Upper lobe of left lung (tissue), 6 donors: ENCODE results near the gene TNFRSF18. TPM values are rescaled to one million over a fixed set of nuclear protein-coding genes. Genes with fewer than 3 reads are reported as not detected.

Source experiments
- ATAC-seq, 2 donors: fragments of 200-7000 bp; cut with Tn5 transposase; one replicate each; pipeline ENCODE4 v1.9.1; 2022; ENCODE audit warnings: mild to moderate bottlenecking in 2 of 2, moderate library complexity in 2 of 2; ENCODE audit not compliant: low FRiP score in 2 of 2
- DNase-seq, 2 donors: peaks; one replicate each; pipeline ENCODE4 v3.0.0-alpha.2; 2019 to 2020
- H3K27ac ChIP-seq, 4 donors: fragments of 200-600 bp; sonication (generic); one replicate each; pipeline ENCODE4 v1.5.1; 2016 to 2019
- H3K27me3 ChIP-seq, 4 donors: fragments of 200-600 bp; sonication (generic); one replicate each; pipeline ENCODE4 v1.5.1; 2017 to 2019
- H3K36me3 ChIP-seq, 4 donors: fragments of 200-600 bp; sonication (generic); one replicate each; pipeline ENCODE4 v1.5.1; 2016 to 2019
- H3K4me1 ChIP-seq, 4 donors: fragments of 200-600 bp; sonication (generic); one replicate each; pipeline ENCODE4 v1.5.1; 2018 to 2019
- H3K4me3 ChIP-seq, 4 donors: fragments of 200-600 bp; sonication (generic); one replicate each; pipeline ENCODE4 v1.5.1; 2017 to 2019; ENCODE audit warnings: mild to moderate bottlenecking in 2 of 4, moderate library complexity in 1 of 4
- H3K9me3 ChIP-seq, 4 donors: fragments of 200-600 bp; sonication (generic); one replicate each; pipeline ENCODE4 v1.5.1; 2018 to 2019
- CTCF ChIP-seq, 6 experiments: fragments of 450-650 bp in 4 of 6; fragments of 200-600 bp in 2 of 6; sonication (generic) in 2 of 6; IDR thresholded peaks; one replicate each; pipeline ENCODE4 v1.5.1; 2016 to 2019; ENCODE audit warnings: antibody characterized with exemption in 6 of 6
- EP300 ChIP-seq, 4 donors: sonication (generic); formaldehyde crosslinking; IDR thresholded peaks; one replicate each; pipeline ENCODE4 v1.5.1; 2017; ENCODE audit warnings: antibody characterized with exemption in 4 of 4, control low read depth in 2 of 4
- POLR2A ChIP-seq, 4 donors: fragments of 450-650 bp; IDR thresholded peaks; one replicate each; pipeline ENCODE4 v1.5.1; 2016 to 2017; ENCODE audit warnings: antibody characterized with exemption in 4 of 4, mild to moderate bottlenecking in 2 of 4
- POLR2AphosphoS5 ChIP-seq, 2 donors: sonication (generic); formaldehyde crosslinking; IDR thresholded peaks; one replicate each; pipeline ENCODE4 v1.5.1; 2017; ENCODE audit warnings: antibody characterized with exemption in 2 of 2
- WGBS, 2 donors: methylation state at CpG; one replicate each; pipeline ENCODE4 v1.1.5; 2017 to 2018; 5-methylcytosine and 5-hydroxymethylcytosine counted together
- total RNA-seq, 6 donors: library from RNA; depleted of rRNA in 4 of 6; stranded (reverse); fragments of >200 nt in 4 of 6; gene quantifications; one replicate each; pipeline versions ENCODE4 v1.1.0 to v1.2.1, GENCODE V29; 2016 to 2021
- donor health status: DM: no; HTN: no; CAD: no; lungs with moderate emphysema.
- donor health status: DM: no; HTN: yes; CAD: no; lungs with severe emphysema.

TNFRSF18 gene
- total RNA-seq, 6 donors from 2014 or later: 0.89 to 3.4 (median 2.1) TPM; not detected in 1

DNA sequence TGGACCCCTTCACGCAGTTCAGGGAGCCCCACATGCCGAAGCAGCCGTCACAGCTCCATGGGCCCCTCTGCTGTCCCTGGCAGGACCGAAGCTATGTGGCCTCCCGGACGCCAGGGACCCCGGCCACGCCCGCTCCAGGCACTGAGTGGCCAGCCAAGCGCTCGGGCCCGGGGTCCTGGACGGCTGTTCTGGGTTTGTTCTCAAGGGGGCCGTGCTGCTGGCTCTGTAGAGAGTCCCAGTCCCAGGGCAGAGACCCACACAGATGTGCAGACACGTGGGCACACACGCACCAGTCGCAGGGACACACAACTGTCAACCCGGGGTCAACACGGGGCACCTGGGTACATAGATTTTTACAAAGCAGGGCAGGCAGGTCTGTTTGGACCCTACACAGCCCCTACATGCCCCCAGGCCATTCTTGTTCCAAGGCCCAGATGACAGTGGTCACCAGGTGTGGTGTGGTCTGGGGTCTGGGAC, 32.3 kb upstream of the TNFRSF18 start:
- H3K4me3 ChIP-seq: no peak overlapping the region
- H3K27me3 ChIP-seq: peaks cover 0 to 30% (median 11%) of the 10 kb centered on the region in 4 donors
- peak in 1 of 2 donors; percentile 82 for DNase-seq
- TF ChIP-seq POLR2AphosphoS5 (IDR thresholded peaks at IDR 0.05) (no peak), POLR2A (IDR thresholded peaks at IDR 0.05) (no peak), CTCF (IDR thresholded peaks at IDR 0.05) (no peak), EP300 (IDR thresholded peaks at IDR 0.05) (no peak)
- WGBS, 2 donors: 72 to 91% methylated on average over 5 to 14 of the region's 19 CpGs
- no peak for ATAC-seq
- peaks cover 1 to 35% (median 10%) of the 10 kb centered on the region in 4 donors for H3K4me1 ChIP-seq
- H3K27ac ChIP-seq: no peak overlapping the region
- no peaks in the 10 kb centered on the region for H3K36me3 ChIP-seq
- H3K9me3 ChIP-seq: no peaks in the 10 kb centered on the region

DNA sequence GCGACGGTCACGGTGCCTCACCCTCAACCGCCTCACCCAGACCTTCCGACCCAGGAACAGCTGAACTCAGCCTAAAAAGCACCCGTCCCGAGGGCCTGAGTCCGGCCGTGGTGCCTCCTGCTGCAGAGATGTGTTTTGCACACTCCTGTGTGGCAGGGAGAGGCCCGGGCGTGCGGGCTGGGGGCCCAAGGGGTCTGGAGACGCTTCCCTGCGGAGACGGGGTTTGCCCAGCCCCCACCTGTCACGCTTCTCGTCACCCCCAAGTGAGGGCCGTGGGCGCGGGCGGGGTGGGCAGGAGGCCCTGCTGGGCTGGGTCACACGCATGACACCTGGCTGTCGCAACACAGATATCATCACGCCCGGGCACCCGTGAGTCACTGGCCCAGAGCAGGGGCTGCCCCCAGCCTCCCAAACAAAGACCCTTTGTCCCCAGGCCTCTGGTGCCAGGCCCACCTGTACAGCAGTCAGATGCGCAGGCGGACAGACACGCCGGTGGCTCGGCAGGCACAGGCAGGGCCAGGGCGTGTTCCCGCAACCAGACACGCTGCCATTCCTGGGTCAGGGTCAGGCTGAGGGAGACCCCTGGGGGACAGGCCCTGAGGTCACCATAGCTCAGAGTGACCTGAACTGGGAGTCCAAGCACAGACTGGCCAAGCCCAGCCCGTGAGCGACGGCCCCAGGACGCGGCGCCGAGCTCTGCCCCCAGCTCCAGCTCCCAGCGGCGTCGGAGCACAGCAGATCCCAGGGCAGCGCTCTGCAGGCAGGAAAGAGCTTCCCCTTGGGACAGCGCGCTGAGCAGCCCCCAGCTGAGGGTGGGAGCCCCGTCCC, 31.7 kb upstream of the TNFRSF18 start:
- 60 to 62% methylated on average over 3 to 34 of the region's 48 CpGs for WGBS, 2 donors
- no peak overlapping the region for H3K27ac ChIP-seq
- no peaks in the 10 kb centered on the region for H3K9me3 ChIP-seq
- no peak overlapping the region for H3K4me3 ChIP-seq
- no peak for TF ChIP-seq POLR2AphosphoS5 (IDR thresholded peaks at IDR 0.05)
- TF ChIP-seq EP300 (IDR thresholded peaks at IDR 0.05): no peak
- TF ChIP-seq CTCF (IDR thresholded peaks at IDR 0.05): no peak
- no peak for TF ChIP-seq POLR2A (IDR thresholded peaks at IDR 0.05)
- peaks cover 8 to 39% (median 15%) of the 10 kb centered on the region in 4 donors for H3K4me1 ChIP-seq
- peaks cover 0 to 30% (median 11%) of the 10 kb centered on the region in 4 donors for H3K27me3 ChIP-seq
- H3K36me3 ChIP-seq: no peaks in the 10 kb centered on the region
- DNase-seq (peak in 1 of 2 donors; percentile 80), ATAC-seq (no peak)

DNA sequence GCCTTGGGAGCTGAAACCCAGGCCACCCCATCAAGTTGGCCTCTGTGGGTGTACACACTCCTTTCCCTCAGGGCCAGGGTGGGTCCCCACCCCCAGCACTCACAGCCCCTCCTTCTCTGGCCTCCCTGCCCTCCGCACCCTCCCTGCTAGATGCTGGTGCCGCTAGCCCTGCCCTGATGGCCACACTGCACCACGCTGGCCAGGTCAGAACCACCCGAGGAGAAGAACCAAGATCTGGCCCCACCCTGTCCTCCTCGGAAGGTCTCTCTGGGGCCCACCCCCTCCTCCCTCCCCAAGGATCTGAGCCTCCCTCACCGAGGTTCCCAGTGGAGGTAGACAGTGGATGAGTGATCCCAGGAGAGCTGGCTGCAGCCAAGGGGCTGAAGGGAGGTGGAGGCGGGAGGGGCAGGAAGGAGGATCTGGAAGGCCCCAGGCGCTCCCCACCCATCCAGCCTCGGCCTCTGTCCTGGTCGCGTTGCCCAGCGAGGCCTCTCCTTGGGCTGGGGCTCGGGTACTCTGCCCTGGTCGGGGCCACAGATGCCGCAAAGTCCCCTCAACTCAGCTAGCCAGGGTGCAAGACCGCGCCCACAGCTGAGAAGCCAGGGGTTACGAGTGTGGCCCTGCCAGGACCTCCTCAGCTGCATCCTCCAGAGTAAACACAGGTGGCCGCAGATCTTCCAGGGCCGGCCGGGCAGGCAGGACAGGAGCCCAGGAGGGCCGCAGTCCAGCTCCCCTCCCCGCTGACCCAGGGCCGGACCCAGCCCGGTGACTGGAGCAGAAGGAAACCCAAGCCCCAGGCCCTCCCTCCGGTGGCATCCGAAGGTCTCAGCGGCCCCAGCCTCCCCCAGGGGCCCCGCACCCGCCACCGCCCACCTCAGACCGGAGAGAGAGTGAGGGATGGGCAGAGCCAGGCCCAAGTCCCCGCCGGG, 30.8 kb upstream of the TNFRSF18 start:
- ATAC-seq (no peak), DNase-seq (peak in 1 of 2 donors; percentile 84)
- Histone ChIP-seq H3K4me3 (no peak overlapping the region), H3K27ac (no peak overlapping the region), H3K27me3 (peaks cover 0 to 30% (median 11%) of the 10 kb centered on the region in 4 donors), H3K4me1 (peaks cover 15 to 47% (median 21%) of the 10 kb centered on the region in 4 donors), H3K9me3 (peaks cover 0 to 3% (median 0%) of the 10 kb centered on the region in 4 donors), H3K36me3 (no peaks in the 10 kb centered on the region)
- TF ChIP-seq EP300 (IDR thresholded peaks at IDR 0.05) (no peak), POLR2AphosphoS5 (IDR thresholded peaks at IDR 0.05) (no peak), POLR2A (IDR thresholded peaks at IDR 0.05) (no peak), CTCF (IDR thresholded peaks at IDR 0.05) (no peak)
- WGBS, 2 donors: 34 to 36% methylated on average over 11 to 33 of the region's 34 CpGs

DNA sequence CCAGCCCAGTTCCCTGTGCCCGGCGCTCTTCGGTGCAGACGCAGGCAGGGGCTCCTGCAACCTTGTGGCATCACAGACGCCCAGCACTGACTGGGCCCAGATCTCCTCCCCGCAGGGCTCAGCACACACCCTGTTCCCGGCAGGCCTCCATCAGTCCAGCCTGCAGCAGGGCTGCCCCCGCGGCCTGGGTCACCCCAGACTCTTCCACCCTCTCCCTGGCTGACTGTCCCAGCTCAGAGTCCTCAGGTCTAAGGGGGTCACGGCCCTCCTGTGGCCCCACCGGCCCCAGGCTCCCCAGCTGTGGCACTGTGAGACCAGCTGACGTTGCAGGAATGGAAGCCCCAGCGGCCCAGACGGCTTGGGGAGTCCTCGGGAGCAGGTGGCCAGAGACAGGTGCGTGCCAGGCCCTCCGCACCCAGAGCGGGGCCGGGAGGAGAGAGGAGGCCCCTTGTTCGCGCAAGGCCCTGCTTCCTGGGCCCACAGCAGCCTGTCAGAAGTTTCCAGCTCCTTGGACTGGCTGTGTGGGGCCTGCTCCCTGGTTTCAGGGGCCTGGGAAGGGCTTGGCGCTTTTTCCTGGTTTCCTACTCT, 29.9 kb upstream of the TNFRSF18 start:
- H3K9me3 ChIP-seq: peaks cover 0 to 3% (median 0%) of the 10 kb centered on the region in 4 donors
- ATAC-seq: no peak
- WGBS, 2 donors: 89 to 93% methylated on average over 7 to 22 of the region's 22 CpGs
- peak in 1 of 2 donors; percentile 74 for DNase-seq
- TF ChIP-seq POLR2A (IDR thresholded peaks at IDR 0.05) (no peak), POLR2AphosphoS5 (IDR thresholded peaks at IDR 0.05) (no peak), CTCF (IDR thresholded peaks at IDR 0.05) (no peak), EP300 (IDR thresholded peaks at IDR 0.05) (no peak)
- peaks cover 15 to 47% (median 21%) of the 10 kb centered on the region in 4 donors for H3K4me1 ChIP-seq
- no peaks in the 10 kb centered on the region for H3K36me3 ChIP-seq
- H3K27ac ChIP-seq: no peak overlapping the region
- H3K27me3 ChIP-seq: peaks cover 0 to 30% (median 11%) of the 10 kb centered on the region in 4 donors
- no peak overlapping the region for H3K4me3 ChIP-seq
